ENCODE results near the gene SORCS2. TPM values are rescaled to one million over a fixed set of nuclear protein-coding genes. Genes with fewer than 3 reads are reported as not detected.

SORCS2 gene
- total RNA-seq, 1 donor from 2014 or later, result not detected

Other genes with a start within 250 kb of the SORCS2 start
- 15.2 and 16.8 TPM in 2 replicates for gene TADA2B, start 149.2 kb upstream of the SORCS2 start, total RNA-seq
- 106 and 115 TPM in 2 replicates for gene GRPEL1, start 124.5 kb upstream of the SORCS2 start, total RNA-seq
- gene PSAPL1, start 242.4 kb downstream of the SORCS2 start, total RNA-seq, result not detected in 2 replicates

Measured in activated T-helper 1 cell treated with anti-CD3 and anti-CD28 coated beads, Interleukin-12 subunit alpha, Interleukin-12 subunit beta, Interleukin-2, Interleukin-4 antibody, amounts not matched to agents 30 ng/mL and 10 ng/mL and 1 ng/mL, durations not matched to agents 14 hours and 24 hours and 36 hours (primary cell).